GM13977 (cell line): Measurements from ENCODE around the gene PIN4.

Experiments
- DNase-seq: peaks from one replicate; pipeline ENCODE4 v3.0.0; 2012; ENCODE audit warnings: low spot score
- in situ Hi-C: fragments of 300-500 bp; cut with MboI; formaldehyde crosslinking; loops from one replicate; pipeline ENCODE4 v1.12.0; 2022; ENCODE audit warnings: low sequenced_read_pairs, low pct_unique_long_range_greater_than_20kb, mixed read lengths, inconsistent platforms; ENCODE audit not compliant: unreplicated experiment
- TF ChIP-seq, protein P1 (sequence below): IDR thresholded peaks from 2 replicates; pipeline ENCODE4 v1.5.1; 2012; ENCODE audit warnings: mild to moderate bottlenecking, control low read depth; ENCODE audit not compliant: insufficient read depth; ENCODE audit errors: extremely low read depth, missing control alignments

The PIN4 gene

DNA sequence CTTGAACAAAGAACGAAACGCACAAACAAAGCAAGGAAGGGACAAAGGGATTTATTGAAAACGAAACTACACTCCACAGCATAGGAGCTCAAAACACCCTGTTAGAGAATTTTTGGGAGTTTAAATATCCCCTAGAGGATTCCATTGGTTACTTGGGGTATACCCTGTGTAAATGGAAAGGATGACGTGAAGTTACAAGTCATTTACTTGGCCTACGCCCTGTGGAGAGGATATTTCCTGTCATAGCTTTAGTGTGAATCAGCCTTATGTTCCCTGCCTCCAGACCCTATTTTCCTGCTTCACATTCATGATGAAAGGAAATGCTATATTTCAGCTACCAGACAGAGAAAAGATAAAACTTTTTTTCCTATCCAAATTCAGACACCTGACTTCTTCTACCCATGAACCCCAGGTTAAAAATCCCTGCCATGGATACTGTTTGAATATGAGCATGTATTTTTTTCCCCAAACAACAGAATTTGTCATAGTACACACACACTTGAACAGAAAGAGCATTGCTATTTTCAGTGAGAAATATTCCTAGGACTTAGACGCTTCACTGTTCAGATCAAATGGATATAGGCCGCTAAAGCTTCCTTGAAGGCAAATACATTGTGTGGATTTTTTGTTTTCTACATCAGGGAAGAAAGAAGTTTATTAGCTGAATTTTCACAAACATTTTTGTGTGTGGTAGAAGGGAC lies 20.4 kb downstream of the PIN4 start:
- in situ Hi-C loops, result no loop called here
- TF ChIP-seq, protein P1, sequence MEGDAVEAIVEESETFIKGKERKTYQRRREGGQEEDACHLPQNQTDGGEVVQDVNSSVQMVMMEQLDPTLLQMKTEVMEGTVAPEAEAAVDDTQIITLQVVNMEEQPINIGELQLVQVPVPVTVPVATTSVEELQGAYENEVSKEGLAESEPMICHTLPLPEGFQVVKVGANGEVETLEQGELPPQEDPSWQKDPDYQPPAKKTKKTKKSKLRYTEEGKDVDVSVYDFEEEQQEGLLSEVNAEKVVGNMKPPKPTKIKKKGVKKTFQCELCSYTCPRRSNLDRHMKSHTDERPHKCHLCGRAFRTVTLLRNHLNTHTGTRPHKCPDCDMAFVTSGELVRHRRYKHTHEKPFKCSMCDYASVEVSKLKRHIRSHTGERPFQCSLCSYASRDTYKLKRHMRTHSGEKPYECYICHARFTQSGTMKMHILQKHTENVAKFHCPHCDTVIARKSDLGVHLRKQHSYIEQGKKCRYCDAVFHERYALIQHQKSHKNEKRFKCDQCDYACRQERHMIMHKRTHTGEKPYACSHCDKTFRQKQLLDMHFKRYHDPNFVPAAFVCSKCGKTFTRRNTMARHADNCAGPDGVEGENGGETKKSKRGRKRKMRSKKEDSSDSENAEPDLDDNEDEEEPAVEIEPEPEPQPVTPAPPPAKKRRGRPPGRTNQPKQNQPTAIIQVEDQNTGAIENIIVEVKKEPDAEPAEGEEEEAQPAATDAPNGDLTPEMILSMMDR, result no peak
- no peak for DNase-seq

DNA sequence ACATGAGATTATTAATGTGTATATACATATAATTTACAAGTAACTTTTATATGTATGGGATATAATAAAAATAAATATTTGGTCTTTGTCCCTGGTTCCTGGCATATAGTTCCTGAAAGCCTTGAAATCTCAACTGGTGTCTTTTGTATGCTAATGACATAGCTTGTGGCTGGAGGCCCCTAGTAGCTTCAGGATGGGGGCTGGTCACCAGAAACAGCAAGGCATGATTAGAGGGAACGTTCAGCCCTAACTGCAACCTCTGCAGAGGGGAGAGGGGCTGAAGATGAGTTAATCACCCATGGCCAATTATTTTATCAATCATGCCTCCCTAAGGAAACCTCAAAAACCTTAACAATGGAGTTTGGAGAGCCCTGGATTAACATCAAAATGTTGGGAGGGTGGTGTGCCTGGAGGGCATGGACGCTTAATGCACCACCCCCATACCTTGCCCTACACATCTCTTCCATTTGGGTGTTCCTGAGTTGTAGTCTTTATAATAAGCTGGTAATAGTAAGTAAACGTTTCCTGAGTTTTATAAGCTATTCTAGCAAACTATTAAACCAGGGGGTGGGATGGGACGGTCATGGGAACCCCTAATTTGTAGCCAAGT lies 21.3 kb downstream of the PIN4 start:
- in situ Hi-C loops, result no loop called here
- no peak for DNase-seq
- TF ChIP-seq, protein P1, result no peak

DNA sequence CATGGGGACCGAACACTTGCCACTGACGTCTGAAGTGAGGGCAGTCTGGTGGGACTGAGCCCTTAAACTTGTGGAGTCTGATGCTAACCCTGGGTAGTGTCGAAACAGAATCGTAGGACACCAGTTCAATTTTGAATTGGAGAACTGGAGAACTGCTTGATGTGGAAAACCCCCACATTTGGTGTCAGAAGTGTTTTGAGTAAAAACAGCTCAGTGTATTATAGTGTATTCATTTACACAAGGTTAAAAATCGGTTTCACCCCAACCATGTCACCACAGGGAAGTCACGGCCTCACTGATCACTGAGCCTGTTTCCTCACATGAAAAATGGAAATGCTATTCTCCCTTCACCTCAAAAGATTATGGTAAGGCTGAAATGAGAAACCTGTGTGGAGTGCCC lies 21.9 kb downstream of the PIN4 start:
- TF ChIP-seq, protein P1, result no peak
- in situ Hi-C loops, result no loop called here
- DNase-seq, result no peak

DNA sequence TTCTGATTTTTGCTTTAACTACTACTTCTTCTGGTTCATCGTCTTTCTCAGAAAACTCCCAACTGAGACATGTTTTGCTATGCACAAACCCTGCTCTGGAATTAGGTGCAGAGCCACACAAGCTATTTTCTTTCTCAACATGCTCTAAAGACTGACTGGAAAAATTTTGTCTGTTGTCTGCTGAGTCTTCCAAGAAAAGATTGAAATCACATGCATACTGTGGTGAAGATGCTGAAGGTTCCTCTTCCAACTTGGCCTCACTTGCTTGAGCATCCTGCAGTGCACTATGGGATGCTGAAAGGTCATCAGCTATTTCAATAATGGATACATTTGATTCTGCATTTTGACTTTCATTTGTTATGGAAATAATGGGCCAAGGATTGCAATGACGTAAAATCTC lies 24.1 kb downstream of the PIN4 start:
- TF ChIP-seq, protein P1, result no peak
- in situ Hi-C loops, result no loop called here

DNA sequence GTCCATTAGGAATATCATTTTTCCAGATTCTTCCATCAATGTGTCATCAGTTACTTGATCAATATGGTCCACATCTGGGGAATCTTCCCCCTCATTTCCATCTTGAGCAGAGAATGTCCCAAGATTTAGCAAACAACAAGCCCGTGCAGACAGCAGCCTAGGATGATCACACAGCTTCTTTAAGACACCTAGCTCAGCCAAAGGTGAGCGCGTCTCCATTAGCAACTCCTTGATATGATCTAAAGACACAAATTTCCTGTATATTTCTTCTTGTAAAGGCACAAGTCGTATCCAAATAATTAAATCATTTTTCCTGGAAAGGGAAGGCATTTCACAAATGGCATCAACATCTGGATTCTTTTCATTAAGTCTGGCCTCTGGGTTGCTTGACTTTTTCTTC lies 25.8 kb downstream of the PIN4 start:
- no peak for DNase-seq
- in situ Hi-C loops, result no loop called here
- TF ChIP-seq, protein P1, result no peak

More for the DNA sequence above, 24.1 kb downstream of the PIN4 start:
- DNase-seq, result no peak

DNA sequence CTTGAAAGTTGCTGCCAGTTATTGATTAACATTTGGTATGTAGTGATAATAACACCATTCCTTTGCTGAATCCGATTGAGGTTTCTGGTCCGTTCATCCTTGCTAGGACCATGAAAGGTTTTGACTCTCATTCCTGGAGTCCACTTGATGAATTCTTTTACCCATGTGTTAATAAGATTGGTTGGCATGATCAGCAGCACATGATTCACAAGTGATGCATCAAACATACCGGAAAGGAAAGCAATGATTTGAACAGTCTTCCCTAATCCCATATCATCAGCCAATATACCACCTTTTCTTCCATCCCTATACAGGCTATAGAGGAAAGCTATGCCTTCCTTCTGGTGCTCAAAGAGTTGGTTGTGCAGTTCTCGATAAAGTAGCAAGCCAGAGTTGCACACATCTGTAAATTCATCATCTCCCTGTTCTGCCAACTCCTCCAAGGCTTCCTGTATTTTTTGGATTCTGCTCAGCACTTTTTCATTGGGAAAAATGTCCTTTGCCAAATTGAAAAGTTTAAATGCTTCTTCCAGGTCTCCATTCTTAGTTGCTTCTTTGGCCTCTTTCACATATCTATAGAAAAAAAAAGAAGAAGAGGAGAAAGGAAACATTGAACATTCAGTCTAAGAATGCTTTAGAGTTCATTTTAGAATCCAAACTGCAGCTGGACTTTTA lies 26.7 kb downstream of the PIN4 start:
- TF ChIP-seq, protein P1, result no peak
- DNase-seq, result no peak

More for the DNA sequence above, 26.7 kb downstream of the PIN4 start:
- in situ Hi-C loops, result no loop called here
